ENCODE measurements around the gene CACFD1.

- TF ChIP-seq NFRKB (IDR thresholded peaks at IDR 0.05) (no peak), PKNOX1 (IDR thresholded peaks at IDR 0.05) (no peak), HDGF (IDR thresholded peaks at IDR 0.05; ENCODE audit: borderline replicate concordance) (no peak), TARDBP (IDR thresholded peaks at IDR 0.05) (no peak), SP1 (IDR thresholded peaks at IDR 0.05) (no peak), SUZ12 (IDR thresholded peaks at IDR 0.05) (no peak), FOXM1 (IDR thresholded peaks at IDR 0.05; ENCODE audit: borderline replicate concordance) (no peak), LEF1 (IDR thresholded peaks at IDR 0.05; ENCODE audit: borderline replicate concordance) (no peak), ELF4 (IDR thresholded peaks at IDR 0.05) (no peak), CTBP1 (IDR thresholded peaks at IDR 0.05; ENCODE audit: borderline replicate concordance) (no peak), BHLHE40 (IDR thresholded peaks at IDR 0.05; ENCODE audit: borderline replicate concordance) (no peak), ZNF384 (IDR thresholded peaks at IDR 0.05) (no peak), ARNT (IDR thresholded peaks at IDR 0.05) (no peak)
These were observed 2.2 kb downstream of the CACFD1 start for GRCh38 chr9:133461975-133462374.

Measured in HEK293T (cell line).